ENCODE results near the gene HOXC10. TPM values are rescaled to one million over a fixed set of nuclear protein-coding genes. Genes with fewer than 3 reads are reported as not detected.

HOXC10 gene
- total RNA-seq, 1 experiment from 2014 or later, result 3.8 TPM

GRCh38 chr12:53950437-53950773 lies 34.5 kb upstream of the HOXC10 start:
- intact Hi-C loops (cut with micrococcal nuclease), result loop anchor here (1.0 kb wide), 1 partner anchor 157 kb away; no protein-coding TSS in a partner anchor
- H3K4me2 ChIP-seq (ENCODE audit: low read length), result no peak overlapping the region
- POLR2A ChIA-PET, result no interaction called here
- H2AFZ ChIP-seq (ENCODE audit: low read depth, low read length, poor library complexity, severe bottlenecking), result no peak overlapping the region
- H3K27ac ChIP-seq (ENCODE audit: low read depth, low read length), result no peak overlapping the region
- no peak for DNase-seq (ENCODE audit: low read depth, low spot score)
- H3K27me3 ChIP-seq (ENCODE audit: insufficient read depth, low read length), result no peaks in the 10 kb centered on the region
- no TSS peak for BruUV-seq (replicated peaks)
- H3K4me3 ChIP-seq (replicated peaks in 1 of 2; ENCODE audit: low read depth in 1 of 2, low read length in 2 of 2), result no peak overlapping the region
- no peaks in the 10 kb centered on the region for H3K79me2 ChIP-seq (ENCODE audit: insufficient read depth, low read length)
- no peak overlapping the region for H3K9ac ChIP-seq (ENCODE audit: low read length)
- H4K20me1 ChIP-seq (ENCODE audit: insufficient read depth), result no peaks in the 10 kb centered on the region
- CTCF ChIA-PET, result interaction anchor here (0.8 kb wide), 1 partner anchor 157 kb away, joined by 3 read pairs; no protein-coding TSS in a partner anchor
- no peaks in the 10 kb centered on the region for H3K9me3 ChIP-seq (ENCODE audit: control insufficient read depth in 1 of 2, insufficient read depth in 1 of 2, low read depth in 1 of 2, low read length in 2 of 2)
- H3K4me1 ChIP-seq (ENCODE audit: control insufficient read depth in 1 of 2, insufficient read depth in 2 of 2, low read length in 2 of 2), result peaks cover 12 to 15% of the 10 kb centered on the region in 2 experiments
- TF ChIP-seq CTCF (IDR thresholded peaks at IDR 0.05 in 2 of 3, conservative IDR thresholded peaks at IDR 0.05 in 1 of 3; ENCODE audit: borderline replicate concordance in 1 of 3, insufficient read depth in 1 of 3, low read depth in 2 of 3, low read length in 2 of 3) (peak in 1 of 3 experiments; percentile 22; a peak in 2 of 6 replicates), RAD21 (IDR thresholded peaks at IDR 0.05; ENCODE audit: low read depth) (peak; percentile 34; the same call in 1 of the 2 replicates), JUND (IDR thresholded peaks at IDR 0.05) (no peak)
- H3K9me2 ChIP-seq (ENCODE audit: insufficient read depth), result no peaks in the 10 kb centered on the region
- RAD21 ChIA-PET (ENCODE audit: low non-redundant PET in 1 of 2, low total read pairs in 2 of 2, uncharacterized antibody in 2 of 2, unreplicated experiment in 2 of 2), result no interaction called here
- no peaks in the 10 kb centered on the region for H3K36me3 ChIP-seq (ENCODE audit: control insufficient read depth in 1 of 2, insufficient read depth in 2 of 2, low read length in 2 of 2)
- no peak for ATAC-seq

- Histone ChIP-seq H3K79me2 (ENCODE audit: insufficient read depth, low read length) (no peaks in the 10 kb centered on the region), H3K36me3 (ENCODE audit: control insufficient read depth in 1 of 2, insufficient read depth in 2 of 2, low read length in 2 of 2) (no peaks in the 10 kb centered on the region), H2AFZ (ENCODE audit: low read depth, low read length, poor library complexity, severe bottlenecking) (no peak overlapping the region), H3K27ac (ENCODE audit: low read depth, low read length) (no peak overlapping the region), H3K4me3 (replicated peaks in 1 of 2; ENCODE audit: low read depth in 1 of 2, low read length in 2 of 2) (no peak overlapping the region), H4K20me1 (ENCODE audit: insufficient read depth) (no peaks in the 10 kb centered on the region), H3K9ac (ENCODE audit: low read length) (no peak overlapping the region), H3K9me2 (ENCODE audit: insufficient read depth) (no peaks in the 10 kb centered on the region), H3K4me2 (ENCODE audit: low read length) (no peak overlapping the region), H3K4me1 (ENCODE audit: control insufficient read depth in 1 of 2, insufficient read depth in 2 of 2, low read length in 2 of 2) (peaks cover 12 to 15% of the 10 kb centered on the region in 2 experiments), H3K9me3 (ENCODE audit: control insufficient read depth in 1 of 2, insufficient read depth in 1 of 2, low read depth in 1 of 2, low read length in 2 of 2) (no peaks in the 10 kb centered on the region), H3K27me3 (ENCODE audit: insufficient read depth, low read length) (no peaks in the 10 kb centered on the region)
- ChIA-PET RAD21 (ENCODE audit: low non-redundant PET in 1 of 2, low total read pairs in 2 of 2, uncharacterized antibody in 2 of 2, unreplicated experiment in 2 of 2) (interaction anchor here in 1 of 2 experiments (0.6 kb wide), 1 partner anchor 87 kb away, joined by 3 read pairs; no protein-coding TSS in a partner anchor), POLR2A (no interaction called here), CTCF (interaction anchor here (0.8 kb wide), 1 partner anchor 158 kb away, joined by 3 read pairs; no protein-coding TSS in a partner anchor)
- BruUV-seq (replicated peaks), result no TSS peak
- intact Hi-C loops (cut with micrococcal nuclease), result loop anchor here (1.0 kb wide), 1 partner anchor 158 kb away; no protein-coding TSS in a partner anchor
- ATAC-seq (no peak), DNase-seq (ENCODE audit: low read depth, low spot score) (no peak)
- no peak for TF ChIP-seq ZNF274 (IDR thresholded peaks at IDR 0.05; ENCODE audit: low read depth, low read length)
- TF ChIP-seq CEBPB (IDR thresholded peaks at IDR 0.05; ENCODE audit: low read depth), result no peak
- TF ChIP-seq JUND (IDR thresholded peaks at IDR 0.05), result no peak
- TF ChIP-seq ATF3 (IDR thresholded peaks at IDR 0.05), result no peak
- no peak for TF ChIP-seq EZH2 (IDR thresholded peaks at IDR 0.05)
- no peak for TF ChIP-seq CTCF (IDR thresholded peaks at IDR 0.05 in 2 of 3, conservative IDR thresholded peaks at IDR 0.05 in 1 of 3; ENCODE audit: borderline replicate concordance in 1 of 3, insufficient read depth in 1 of 3, low read depth in 2 of 3, low read length in 2 of 3)
- no peak for TF ChIP-seq MAX (IDR thresholded peaks at IDR 0.05)
- no peak for TF ChIP-seq EGR1 (IDR thresholded peaks at IDR 0.05; ENCODE audit: low read depth)
- TF ChIP-seq POLR2A (IDR thresholded peaks at IDR 0.05; ENCODE audit: borderline replicate concordance, extremely low read depth, insufficient read depth, insufficient read length), result no peak
- no peak for TF ChIP-seq SIN3A (IDR thresholded peaks at IDR 0.05; ENCODE audit: low read depth)
Measured at GRCh38 chr12:53950789-53951576, 34.0 kb upstream of the HOXC10 start.
